ENCODE measurements around the gene TFPI2. TPM values are rescaled to one million over a fixed set of nuclear protein-coding genes. Genes with fewer than 3 reads are reported as not detected.

Gene TFPI2
- total RNA-seq, 1 experiment from 2014 or later, result 4.4 TPM

GRCh38 chr7:93910076-93910994 lies 19.8 kb upstream of the TFPI2 start:
- H2BK12ac ChIP-seq (ENCODE audit: insufficient read length, low read depth, low read length), result no peak overlapping the region
- no peak overlapping the region for H2AK5ac ChIP-seq (ENCODE audit: insufficient read length, low read length)
- no peak overlapping the region for H4K91ac ChIP-seq (ENCODE audit: insufficient read length, low read depth, low read length)
- H3K14ac ChIP-seq (ENCODE audit: insufficient read depth, low read length), result no peak overlapping the region
- Mint-ChIP-seq H3K4me1 (no peaks in the 10 kb centered on the region), H3K4me3 (no peak overlapping the region), H3K36me3 (ENCODE audit: insufficient read depth in 1 of 3, low read depth in 3 of 3) (no peaks in the 10 kb centered on the region), H3K27me3 (ENCODE audit: low read depth) (no peaks in the 10 kb centered on the region; the same call in 1 of the 2 replicates), H3K27ac (no peak overlapping the region), H3K9me3 (no peaks in the 10 kb centered on the region)
- no peak for DNase-seq
- no peaks in the 10 kb centered on the region for H3K79me1 ChIP-seq (ENCODE audit: insufficient read depth, low read depth, low read length, poor library complexity, severe bottlenecking)
- TF ChIP-seq CTCF (conservative IDR thresholded peaks at IDR 0.05), result no peak
- H3K9me3 ChIP-seq (ENCODE audit: control insufficient read depth, low read depth, low read length), result no peaks in the 10 kb centered on the region
- no peak overlapping the region for H3K4me2 ChIP-seq (ENCODE audit: insufficient read depth, insufficient read length, low read length)
- no CpG with 5 or more reads among the region's 3 CpGs for WGBS (ENCODE audit: extremely low coverage, insufficient read length, low lambda C conversion rate)
- H3K27me3 ChIP-seq (ENCODE audit: insufficient read depth, low read length), result no peaks in the 10 kb centered on the region
- H2BK20ac ChIP-seq (ENCODE audit: low read depth, low read length, poor library complexity, severe bottlenecking), result no peak overlapping the region
- no peak overlapping the region for H2AFZ ChIP-seq (ENCODE audit: low read length)
- no peak overlapping the region for H4K5ac ChIP-seq (ENCODE audit: insufficient read length, low read depth, low read length)
- no peak overlapping the region for H2BK15ac ChIP-seq (ENCODE audit: low read depth, low read length)
- H3K4ac ChIP-seq (ENCODE audit: low read depth, low read length), result no peak overlapping the region
- H4K20me1 ChIP-seq (ENCODE audit: control insufficient read depth, insufficient read depth, insufficient read length), result no peaks in the 10 kb centered on the region
- H3K79me2 ChIP-seq (ENCODE audit: insufficient read depth, low read length), result no peaks in the 10 kb centered on the region
- H2BK120ac ChIP-seq (ENCODE audit: low read depth, low read length, poor library complexity, severe bottlenecking), result no peak overlapping the region
- no peak overlapping the region for H3K56ac ChIP-seq (ENCODE audit: insufficient read length, low read depth, low read length)
- H3K27ac ChIP-seq (ENCODE audit: insufficient read length, low read depth, low read length), result no peak overlapping the region
- no peaks in the 10 kb centered on the region for H3K4me1 ChIP-seq (ENCODE audit: insufficient read depth, low read length)
- H4K8ac ChIP-seq (replicated peaks; ENCODE audit: insufficient read length, low read depth, low read length), result no peak overlapping the region
- H3K9ac ChIP-seq (ENCODE audit: extremely low read depth, insufficient read length, low read length), result no peak overlapping the region
- no peak overlapping the region for H3K18ac ChIP-seq (ENCODE audit: insufficient read length, low read depth, low read length)
- no peak overlapping the region for H3T11ph ChIP-seq (ENCODE audit: low read length)
- no peak overlapping the region for H2BK5ac ChIP-seq (ENCODE audit: insufficient read length, low read length)
- H3K23me2 ChIP-seq (ENCODE audit: insufficient read length, low read depth, low read length, poor library complexity, severe bottlenecking), result no peaks in the 10 kb centered on the region
- H3K23ac ChIP-seq (ENCODE audit: insufficient read length, low read depth, low read length), result no peak overlapping the region
